GM13976 (cell line): ENCODE results near the gene MUSTN1.

Experiments used
- DNase-seq: peaks from one replicate; pipeline ENCODE4 v3.0.0; 2012; ENCODE audit warnings: low spot score
- CTCF ChIP-seq: IDR thresholded peaks from 2 replicates; pipeline ENCODE4 v1.5.1; 2012; ENCODE audit warnings: borderline replicate concordance, mild to moderate bottlenecking; ENCODE audit not compliant: insufficient read depth; ENCODE audit errors: extremely low read depth, missing control alignments, control extremely low read depth
- in situ Hi-C: fragments of 300-500 bp; cut with MboI; formaldehyde crosslinking; loops from one replicate; pipeline ENCODE4 v1.12.0; 2022; ENCODE audit warnings: low sequenced_read_pairs, mixed read lengths, inconsistent platforms; ENCODE audit not compliant: unreplicated experiment

Gene MUSTN1

GRCh38 chr3:52786330-52787215 lies 48.2 kb downstream of the MUSTN1 start:
- in situ Hi-C loops, result no loop called here
- no peak for TF ChIP-seq CTCF
- DNase-seq, result no peak

GRCh38 chr3:52784931-52785590 lies 49.8 kb downstream of the MUSTN1 start:
- in situ Hi-C loops, result no loop called here
- no peak for TF ChIP-seq CTCF
- no peak for DNase-seq

GRCh38 chr3:52784021-52784621 lies 50.7 kb downstream of the MUSTN1 start:
- no peak for TF ChIP-seq CTCF
- in situ Hi-C loops, result no loop called here
- DNase-seq, result no peak

- in situ Hi-C loops, result no loop called here
- no peak for TF ChIP-seq CTCF
- no peak for DNase-seq
Observed at GRCh38 chr3:52783211-52783555, 51.6 kb downstream of the MUSTN1 start.
